ENCODE data around the gene FLAD1.
A peak's percentile ranks its signal among the peaks of the same experiment; 100 is the strongest.

Gene FLAD1

DNA sequence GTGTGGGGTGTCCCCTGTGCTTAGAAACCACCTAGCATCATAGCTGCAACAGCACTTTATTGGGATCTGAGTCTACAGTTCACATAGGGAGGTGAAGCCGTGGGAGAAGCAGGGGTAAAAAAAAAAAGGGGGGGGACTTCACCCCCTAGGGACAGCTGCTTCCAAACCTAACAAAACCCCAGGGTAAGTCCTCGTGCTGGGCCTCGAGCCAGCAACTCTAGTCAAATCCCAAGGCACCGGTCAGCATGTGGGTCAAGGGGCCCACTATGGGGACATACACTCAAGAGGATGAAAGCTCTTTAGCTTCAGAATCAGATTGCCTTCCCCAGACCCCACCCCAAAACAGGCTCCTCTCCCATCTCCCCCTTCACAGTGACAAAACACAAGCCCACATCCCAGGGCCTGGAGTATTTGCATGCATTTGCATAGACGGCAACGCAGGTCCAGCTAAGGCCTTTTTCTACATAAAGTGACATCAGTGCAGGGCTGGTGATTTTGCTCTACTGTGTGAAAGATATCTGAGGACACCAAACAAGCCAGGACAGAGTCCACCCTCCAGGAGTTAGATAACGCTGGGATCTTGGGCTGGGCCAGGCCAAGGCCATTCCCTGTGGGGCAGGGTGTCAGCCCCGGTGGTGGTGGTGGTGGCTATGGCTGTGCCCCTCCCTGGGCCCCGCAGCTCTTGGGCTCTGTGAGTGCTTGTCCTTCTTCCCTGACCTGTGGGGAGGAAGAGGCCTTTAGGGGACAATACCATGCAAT, 38.6 kb upstream of the FLAD1 start:
- peaks cover 39 to 52% of the 10 kb centered on the region in 2 donors for H3K4me1 Mint-ChIP-seq (ENCODE audit: low read depth in 2 of 2)
- no peaks in the 10 kb centered on the region for H3K9me3 Mint-ChIP-seq
- ATAC-seq (replicated peaks) (no peak), DNase-seq (peak in 1 of 3 experiments; percentile 8)
- H3K27me3 Mint-ChIP-seq, result no peaks in the 10 kb centered on the region
- H3K4me3 Mint-ChIP-seq, result peak overlapping the region in 1 of 2 donors; percentile 70
- H3K36me3 Mint-ChIP-seq (ENCODE audit: insufficient read depth), result peaks cover 91% of the 10 kb centered on the region
- peak overlapping the region; percentile 95 to 99 for H3K27ac Mint-ChIP-seq

DNA sequence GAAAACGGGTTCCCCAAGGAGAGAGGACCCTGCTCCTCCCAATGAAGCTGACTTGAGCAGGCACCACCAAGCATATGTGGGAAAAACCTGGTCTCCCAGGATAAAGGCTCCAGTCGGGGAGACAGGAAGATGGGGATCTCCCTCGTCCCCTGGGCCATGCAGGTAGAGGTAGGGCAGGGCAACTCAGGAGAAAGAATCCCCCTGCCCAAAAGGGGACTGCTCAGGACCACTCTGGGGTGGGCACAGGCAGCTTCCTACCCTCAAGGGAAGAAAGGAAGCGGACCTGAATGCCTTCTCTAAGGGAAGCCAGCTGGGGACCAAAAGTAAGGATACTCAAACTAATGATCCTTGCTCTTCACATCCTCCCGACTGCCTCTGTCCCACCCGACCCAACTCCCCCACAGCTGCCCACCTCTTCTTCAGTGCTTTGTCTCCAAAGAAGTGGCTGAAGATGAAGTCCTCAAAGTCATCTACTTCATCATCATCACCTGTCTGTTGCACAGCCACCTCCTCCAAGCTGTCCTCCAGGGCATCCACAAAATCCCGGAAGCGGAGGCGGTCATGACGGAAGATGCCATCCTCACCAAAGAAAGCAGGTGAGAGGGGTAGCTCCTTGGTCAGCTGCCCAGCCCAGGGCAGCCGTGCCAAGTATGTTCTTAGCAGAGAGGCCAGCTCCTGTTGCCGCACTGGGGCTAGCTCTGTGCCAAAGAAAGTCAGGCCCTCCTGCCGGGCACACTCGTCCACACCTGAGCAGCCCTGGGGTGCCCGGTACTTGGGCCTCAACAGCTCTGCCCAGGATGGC, 37.8 kb upstream of the FLAD1 start:
- Mint-ChIP-seq H3K27ac (peak overlapping the region; percentile 95 to 99), H3K9me3 (no peaks in the 10 kb centered on the region), H3K36me3 (ENCODE audit: insufficient read depth) (peaks cover 90% of the 10 kb centered on the region), H3K4me3 (no peak overlapping the region), H3K4me1 (ENCODE audit: low read depth in 2 of 2) (peaks cover 37 to 48% of the 10 kb centered on the region in 2 donors), H3K27me3 (no peaks in the 10 kb centered on the region)
- no peak for DNase-seq
- no peak for ATAC-seq (replicated peaks)

DNA sequence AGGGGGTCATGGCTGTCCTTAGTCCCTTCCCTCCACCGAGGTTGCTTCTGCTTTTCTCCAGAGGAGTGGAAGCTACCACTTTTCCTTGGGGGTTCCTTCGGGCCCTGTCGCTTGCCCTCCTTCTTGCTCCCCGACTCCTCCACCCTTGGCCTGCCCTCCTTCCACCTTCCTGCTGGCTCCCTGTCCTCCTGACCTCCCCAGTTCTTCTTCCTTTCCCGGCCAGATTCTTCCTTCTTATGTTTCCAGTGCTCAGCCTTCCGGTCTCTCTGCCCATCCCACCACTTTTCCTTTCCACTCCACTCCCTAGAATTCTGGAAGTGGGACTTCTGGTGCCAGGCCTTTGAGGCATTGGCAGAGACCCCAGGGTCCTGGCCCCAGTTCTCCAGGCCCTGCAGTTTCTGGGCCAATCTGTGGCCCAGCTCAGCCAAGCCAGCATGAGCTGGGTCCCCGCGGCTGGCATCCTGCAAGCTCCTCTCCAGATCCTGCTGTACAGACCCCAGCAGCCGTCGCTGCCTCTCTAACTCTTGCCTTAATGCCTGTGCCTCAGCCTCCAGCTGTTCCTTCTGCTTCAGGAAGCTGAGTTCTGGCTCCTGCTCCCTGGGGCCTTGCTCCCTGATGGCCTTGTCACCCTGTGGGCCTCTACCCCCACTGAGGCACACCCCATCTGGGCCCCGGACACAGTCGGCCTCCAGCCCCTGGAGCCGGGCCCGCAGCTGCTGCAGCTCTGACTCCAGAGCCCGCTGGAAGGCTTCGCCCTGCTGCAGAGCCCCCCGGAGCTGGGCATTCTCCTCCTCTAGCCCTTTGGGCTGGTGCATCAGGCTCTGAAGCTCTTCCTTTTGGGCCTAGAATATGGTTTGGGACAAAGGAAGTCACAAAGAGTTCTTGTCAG, 36.9 kb upstream of the FLAD1 start:
- no peaks in the 10 kb centered on the region for H3K27me3 Mint-ChIP-seq
- peaks cover 97% of the 10 kb centered on the region for H3K36me3 Mint-ChIP-seq (ENCODE audit: insufficient read depth)
- peaks cover 34 to 45% of the 10 kb centered on the region in 2 donors for H3K4me1 Mint-ChIP-seq (ENCODE audit: low read depth in 2 of 2)
- no peaks in the 10 kb centered on the region for H3K9me3 Mint-ChIP-seq
- H3K4me3 Mint-ChIP-seq, result peak overlapping the region in 1 of 2 donors; percentile 4
- DNase-seq (no peak), ATAC-seq (replicated peaks) (no peak)
- peak overlapping the region in 1 of 2 donors; percentile 99 for H3K27ac Mint-ChIP-seq

DNA sequence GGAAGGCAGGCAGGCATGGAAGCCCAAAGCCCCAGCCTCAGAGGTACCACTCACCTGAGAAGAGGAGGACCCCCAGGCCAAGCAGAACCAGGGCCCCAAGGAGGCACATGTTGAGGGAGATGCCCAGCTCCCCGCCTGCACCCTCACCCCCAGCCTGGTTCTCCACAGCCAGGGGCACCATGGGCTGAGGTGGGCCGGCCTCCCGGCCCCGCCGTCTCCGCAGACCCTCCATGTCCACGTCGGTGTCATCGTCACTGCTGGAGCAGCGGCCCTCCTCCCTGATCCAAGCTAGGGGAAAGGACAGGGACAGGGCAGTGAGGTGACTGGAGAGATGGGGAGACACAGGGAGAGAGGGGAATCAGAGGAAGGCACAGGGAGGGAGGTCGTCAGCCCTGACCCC, 35.1 kb upstream of the FLAD1 start:
- DNase-seq, result no peak
- no peak for ATAC-seq (replicated peaks)
- Mint-ChIP-seq H3K27me3 (no peaks in the 10 kb centered on the region), H3K27ac (peak overlapping the region; percentile 85 to 99), H3K36me3 (ENCODE audit: insufficient read depth) (peaks cover 98% of the 10 kb centered on the region), H3K4me3 (peak overlapping the region in 1 of 2 donors; percentile 34), H3K4me1 (ENCODE audit: low read depth in 2 of 2) (peaks cover 32 to 45% of the 10 kb centered on the region in 2 donors), H3K9me3 (no peaks in the 10 kb centered on the region)

DNA sequence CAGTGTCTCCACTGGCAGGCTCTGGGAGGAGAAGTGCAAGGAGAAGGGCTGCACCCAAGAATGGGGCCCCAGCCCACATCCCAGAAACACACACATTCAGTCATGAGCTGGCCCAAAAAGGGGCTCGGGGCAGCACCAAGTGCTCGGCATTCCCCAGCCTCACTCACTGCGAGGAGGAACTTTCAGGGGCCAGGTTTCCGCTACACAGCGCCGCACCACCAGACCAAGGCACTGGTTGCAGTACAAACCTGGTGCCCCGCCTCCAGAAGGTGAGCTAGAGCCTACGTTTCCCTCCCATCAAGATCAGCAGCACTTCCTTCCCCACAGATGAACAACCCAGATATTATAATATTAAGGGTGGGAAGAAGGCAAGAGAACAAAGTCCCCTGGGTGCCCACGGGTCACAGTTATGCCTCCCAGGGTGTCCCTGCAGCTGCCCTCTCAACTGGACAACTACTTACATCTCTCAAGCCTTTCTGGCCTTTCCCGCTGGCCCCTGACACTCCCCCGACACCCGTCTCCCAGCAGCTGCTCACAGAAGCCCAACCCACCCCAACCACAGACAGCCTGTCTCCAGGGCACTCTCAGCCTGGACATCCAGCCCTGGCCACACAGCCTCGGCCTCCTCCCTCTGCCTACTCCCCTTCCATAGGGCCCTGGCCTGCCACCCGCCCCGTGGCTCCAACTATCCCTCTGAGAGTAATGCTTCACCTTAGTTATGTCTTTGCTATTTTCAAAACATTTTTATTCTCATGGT, 31.1 kb upstream of the FLAD1 start:
- no peaks in the 10 kb centered on the region for H3K9me3 Mint-ChIP-seq
- H3K27ac Mint-ChIP-seq, result peak overlapping the region; percentile 99 to 100
- H3K27me3 Mint-ChIP-seq, result no peaks in the 10 kb centered on the region
- H3K4me1 Mint-ChIP-seq (ENCODE audit: low read depth in 2 of 2), result peaks cover 56 to 65% of the 10 kb centered on the region in 2 donors
- DNase-seq (peak; percentile 38 to 61 (median 59)), ATAC-seq (replicated peaks) (peak; percentile 31)
- peaks cover 96% of the 10 kb centered on the region for H3K36me3 Mint-ChIP-seq (ENCODE audit: insufficient read depth)
- peak overlapping the region; percentile 95 to 99 for H3K4me3 Mint-ChIP-seq

DNA sequence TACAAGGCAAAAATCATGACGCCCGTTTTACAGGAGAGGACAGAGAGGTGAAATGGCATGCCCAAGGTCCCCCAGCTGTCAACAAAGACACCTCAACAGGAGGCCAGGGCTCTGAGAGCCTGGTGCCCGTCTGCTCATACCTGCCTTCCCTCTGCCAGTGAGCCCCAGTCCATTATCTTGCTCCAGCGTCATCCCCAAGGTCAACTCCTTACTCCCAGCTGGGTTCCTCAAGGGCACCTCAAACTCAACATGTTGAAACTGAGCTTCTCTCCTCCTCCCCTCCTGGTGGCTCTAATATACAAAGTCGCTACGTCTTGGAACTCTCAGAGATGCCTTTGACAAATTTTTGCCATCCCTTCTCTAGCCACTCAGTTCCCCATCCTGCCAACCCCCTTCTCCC, 30.5 kb upstream of the FLAD1 start:
- Mint-ChIP-seq H3K4me1 (ENCODE audit: low read depth in 2 of 2) (peaks cover 60 to 64% of the 10 kb centered on the region in 2 donors), H3K4me3 (peak overlapping the region; percentile 95 to 99), H3K36me3 (ENCODE audit: insufficient read depth) (peaks cover 95% of the 10 kb centered on the region), H3K9me3 (no peaks in the 10 kb centered on the region), H3K27me3 (no peaks in the 10 kb centered on the region), H3K27ac (peak overlapping the region; percentile 99 to 100)
- DNase-seq, result no peak
- ATAC-seq (replicated peaks), result no peak

DNA sequence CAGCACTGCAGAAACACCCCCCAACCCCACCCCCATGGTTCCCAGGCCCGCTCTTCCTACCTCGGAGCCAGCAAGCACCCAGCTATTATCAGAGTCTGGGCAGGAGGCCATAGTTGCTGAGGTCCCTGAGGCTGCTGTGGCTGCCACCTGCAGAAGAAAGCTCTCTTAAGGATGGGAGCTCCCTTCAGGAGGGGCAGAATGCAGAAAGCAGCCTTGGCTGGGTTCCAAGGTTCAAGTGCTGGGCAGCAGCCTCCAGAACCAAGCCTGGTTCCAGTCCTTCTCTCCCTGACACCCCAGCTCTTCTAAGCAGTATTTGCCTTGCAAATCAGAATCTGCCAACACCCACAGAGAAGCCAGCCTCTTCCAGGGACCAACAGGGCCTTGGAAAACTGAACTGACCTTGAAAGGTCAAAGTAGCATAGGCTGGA, 29.5 kb upstream of the FLAD1 start:
- peak overlapping the region; percentile 99 to 100 for H3K27ac Mint-ChIP-seq
- peak overlapping the region; percentile 95 to 99 for H3K4me3 Mint-ChIP-seq
- no peaks in the 10 kb centered on the region for H3K27me3 Mint-ChIP-seq
- peaks cover 88% of the 10 kb centered on the region for H3K36me3 Mint-ChIP-seq (ENCODE audit: insufficient read depth)
- DNase-seq (no peak), ATAC-seq (replicated peaks) (no peak)
- H3K4me1 Mint-ChIP-seq (ENCODE audit: low read depth in 2 of 2), result peaks cover 60 to 61% of the 10 kb centered on the region in 2 donors
- H3K9me3 Mint-ChIP-seq, result no peaks in the 10 kb centered on the region

DNA sequence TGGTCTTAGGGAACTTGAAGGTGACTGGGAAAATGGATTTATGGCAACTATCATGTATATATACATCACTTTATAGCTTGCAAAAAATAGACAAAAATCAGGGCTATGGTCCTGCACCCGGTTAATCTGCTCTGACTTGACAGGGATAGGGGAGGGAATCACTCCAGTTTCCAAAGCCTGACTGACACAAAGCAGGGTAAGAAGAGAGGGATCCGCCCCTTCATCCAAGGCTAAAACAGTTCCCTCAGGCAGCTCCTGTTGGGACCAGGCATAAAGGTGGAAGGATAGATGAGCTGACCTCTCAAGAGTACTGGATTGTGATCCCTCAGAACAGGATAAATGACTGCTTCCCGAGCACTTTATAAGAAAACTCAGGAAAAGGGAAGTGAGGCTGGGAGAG, 28.6 kb upstream of the FLAD1 start:
- DNase-seq (no peak), ATAC-seq (replicated peaks) (no peak)
- no peaks in the 10 kb centered on the region for H3K27me3 Mint-ChIP-seq
- peaks cover 84% of the 10 kb centered on the region for H3K36me3 Mint-ChIP-seq (ENCODE audit: insufficient read depth)
- H3K4me3 Mint-ChIP-seq, result peak overlapping the region; percentile 95 to 99
- peaks cover 60 to 62% of the 10 kb centered on the region in 2 donors for H3K4me1 Mint-ChIP-seq (ENCODE audit: low read depth in 2 of 2)
- no peaks in the 10 kb centered on the region for H3K9me3 Mint-ChIP-seq
- H3K27ac Mint-ChIP-seq, result peak overlapping the region; percentile 99 to 100

DNA sequence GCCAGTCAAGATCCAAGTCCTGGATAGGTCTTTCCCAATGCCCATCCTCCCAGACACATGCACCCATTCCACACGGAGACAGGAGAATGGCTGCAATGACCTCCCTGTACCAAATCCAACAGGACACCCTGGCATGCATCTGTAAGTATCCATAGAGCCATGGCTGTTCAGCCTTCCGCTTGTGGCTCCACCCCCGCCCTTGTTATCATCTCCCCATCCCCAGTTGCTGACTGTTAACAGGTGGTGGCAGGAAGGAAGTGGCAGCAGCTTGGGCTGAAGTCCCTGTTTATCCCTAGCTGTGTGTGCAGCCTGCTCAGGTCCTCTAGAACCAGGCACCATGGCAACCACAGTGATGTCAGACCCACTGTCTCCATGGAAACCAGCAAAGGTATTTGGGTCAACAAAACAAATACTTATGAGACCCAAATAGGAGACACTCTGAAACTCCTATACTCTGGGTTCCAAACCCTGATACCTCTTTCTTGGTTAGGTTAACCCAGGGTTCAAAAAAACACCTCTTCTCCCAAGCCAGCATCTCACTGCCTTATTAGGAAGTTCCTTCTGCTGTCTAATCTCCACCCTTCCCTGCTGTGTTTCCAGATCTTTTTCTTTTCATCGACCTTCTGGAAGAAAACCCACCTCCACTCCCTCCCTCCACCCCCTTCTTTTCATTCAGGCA, 28.0 kb upstream of the FLAD1 start:
- Mint-ChIP-seq H3K4me1 (ENCODE audit: low read depth in 2 of 2) (peaks cover 64 to 67% of the 10 kb centered on the region in 2 donors), H3K4me3 (peak overlapping the region; percentile 95 to 99), H3K27ac (peak overlapping the region; percentile 99 to 100), H3K9me3 (no peaks in the 10 kb centered on the region), H3K27me3 (no peaks in the 10 kb centered on the region), H3K36me3 (ENCODE audit: insufficient read depth) (peaks cover 82% of the 10 kb centered on the region)
- peak; percentile 92 to 95 (median 92) for DNase-seq
- ATAC-seq (replicated peaks), result peak; percentile 82

DNA sequence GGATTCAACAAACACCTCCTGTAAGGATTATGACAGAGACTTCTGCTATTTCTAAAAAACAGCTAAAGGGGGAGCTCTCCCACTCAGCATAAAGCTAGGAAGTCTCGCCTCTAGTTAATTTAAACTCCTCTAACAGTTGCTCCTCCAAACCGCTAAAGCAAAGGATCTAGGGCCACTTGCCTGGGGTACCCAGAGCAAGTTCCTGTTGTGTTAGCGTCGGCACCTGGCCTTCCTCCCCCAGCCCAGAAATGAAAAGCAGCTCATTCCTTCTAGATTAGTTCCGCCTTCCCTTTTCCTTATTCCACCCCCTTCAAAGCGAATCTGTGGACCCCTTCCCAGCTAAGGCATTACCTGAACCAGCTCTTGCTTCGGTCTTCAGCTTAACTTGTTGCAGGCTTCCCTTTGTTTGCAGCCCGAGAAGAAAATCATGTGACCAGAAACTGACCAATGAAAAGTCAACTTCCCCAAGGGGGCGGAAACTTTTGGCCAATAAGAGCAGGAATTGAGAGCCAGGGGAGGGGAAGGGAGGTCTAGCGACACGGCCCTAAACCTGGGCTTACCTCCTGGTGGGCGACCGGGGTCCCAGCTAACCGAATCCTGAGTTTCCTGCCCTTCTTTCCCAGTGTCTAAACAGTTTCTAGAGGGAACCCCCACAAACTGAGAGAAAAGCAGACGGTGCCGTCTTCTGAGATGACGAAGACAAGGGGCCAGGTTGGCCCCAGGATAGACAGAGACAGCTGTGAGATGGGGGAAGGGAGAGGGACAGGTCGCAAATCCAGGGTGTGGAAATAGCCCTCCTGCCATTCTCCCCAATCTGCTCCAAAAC, 27.2 kb upstream of the FLAD1 start, which contains the start of gene PBXIP1:
Gene PBXIP1, minus strand, starts transcription at position 382 of the 826 bp plus-strand sequence. CDS start 2,378 bp downstream, outside the sequence.
- Mint-ChIP-seq H3K36me3 (ENCODE audit: insufficient read depth) (peaks cover 76% of the 10 kb centered on the region), H3K27me3 (no peaks in the 10 kb centered on the region), H3K4me3 (peak within 1 kb of the TSS; percentile 95 to 99), H3K27ac (peak within 1 kb of the TSS; percentile 99 to 100), H3K9me3 (no peaks in the 10 kb centered on the region), H3K4me1 (ENCODE audit: low read depth in 2 of 2) (peaks cover 58 to 68% of the 10 kb centered on the region in 2 donors)
- ATAC-seq (replicated peaks), result peak; percentile 40
- peak; percentile 87 to 91 (median 87) for DNase-seq

DNA sequence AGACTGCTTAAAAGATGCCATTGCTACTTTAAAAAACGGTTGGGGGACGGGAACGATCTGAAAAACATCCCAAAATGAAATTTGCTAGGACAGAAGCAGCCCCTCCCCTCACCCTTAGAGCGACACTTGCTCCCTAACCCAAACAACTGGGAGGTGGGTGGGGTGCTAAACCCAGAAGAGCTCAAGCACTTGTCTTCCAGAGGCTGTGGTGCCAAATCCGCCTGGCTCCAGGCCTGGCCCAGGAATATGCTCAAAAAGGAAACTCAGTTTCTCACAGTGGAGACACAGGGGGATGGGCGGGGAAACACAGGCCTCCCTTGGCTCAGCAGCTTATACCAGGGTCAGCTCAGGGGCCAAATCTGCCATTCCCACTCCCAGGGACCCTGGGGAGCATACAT, 26.6 kb upstream of the FLAD1 start:
- H3K9me3 Mint-ChIP-seq, result no peaks in the 10 kb centered on the region
- peak overlapping the region; percentile 99 to 100 for H3K27ac Mint-ChIP-seq
- no peak for DNase-seq
- ATAC-seq (replicated peaks), result no peak
- peaks cover 72% of the 10 kb centered on the region for H3K36me3 Mint-ChIP-seq (ENCODE audit: insufficient read depth)
- H3K27me3 Mint-ChIP-seq, result no peaks in the 10 kb centered on the region
- H3K4me3 Mint-ChIP-seq, result peak overlapping the region; percentile 95 to 99
- peaks cover 58 to 70% of the 10 kb centered on the region in 2 donors for H3K4me1 Mint-ChIP-seq (ENCODE audit: low read depth in 2 of 2)
